H9 (cell line): ENCODE results near the gene TGFBI. TPM values are rescaled to one million over a fixed set of nuclear protein-coding genes. Genes with fewer than 3 reads are reported as not detected.

Experiments used
- DNase-seq: peaks from one replicate; pipeline ENCODE4 v3.0.0-alpha.2; 2017
- H2AFZ ChIP-seq: one replicate; pipeline ENCODE4 v1.6.1; 2013; ENCODE audit warnings: mild to moderate bottlenecking, low read length, control low read depth, moderate library complexity
- H2AK5ac ChIP-seq: 2 replicates; pipeline ENCODE4 v1.6.1; 2013; ENCODE audit warnings: low read length, control low read depth, mixed read lengths; ENCODE audit not compliant: insufficient read length
- H2BK120ac ChIP-seq: one replicate; pipeline ENCODE4 v1.6.1; 2013; ENCODE audit warnings: low read depth, mild to moderate bottlenecking, low read length, control low read depth, inconsistent platforms; ENCODE audit not compliant: poor library complexity, severe bottlenecking
- H2BK12ac ChIP-seq: 2 replicates; pipeline ENCODE4 v1.6.1; 2013; ENCODE audit warnings: low read length, control low read depth, mixed read lengths, low read depth; ENCODE audit not compliant: insufficient read length
- H2BK15ac ChIP-seq: 2 replicates; pipeline ENCODE4 v1.6.1; 2013; ENCODE audit warnings: low read depth, low read length, control low read depth
- H2BK20ac ChIP-seq: one replicate; pipeline ENCODE4 v1.6.1; 2013; ENCODE audit warnings: low read depth, mild to moderate bottlenecking, low read length, control low read depth, inconsistent platforms; ENCODE audit not compliant: poor library complexity, severe bottlenecking
- H2BK5ac ChIP-seq: 2 replicates; pipeline ENCODE4 v1.6.1; 2013; ENCODE audit warnings: low read length, control low read depth, mixed read lengths; ENCODE audit not compliant: insufficient read length
- H3K14ac ChIP-seq: 2 replicates; pipeline ENCODE4 v1.6.1; 2013; ENCODE audit warnings: low read length, control low read depth; ENCODE audit not compliant: insufficient read depth
- H3K18ac ChIP-seq: 2 replicates; pipeline ENCODE4 v1.6.1; 2013; ENCODE audit warnings: low read depth, mild to moderate bottlenecking, mixed read lengths, low read length, control low read depth; ENCODE audit not compliant: insufficient read length
- H3K23ac ChIP-seq: 2 replicates; pipeline ENCODE4 v1.6.1; 2013; ENCODE audit warnings: low read length, control low read depth, mixed read lengths, low read depth; ENCODE audit not compliant: insufficient read length
- H3K23me2 ChIP-seq: 2 replicates; pipeline ENCODE4 v1.6.1; 2013; ENCODE audit warnings: low read depth, mild to moderate bottlenecking, mixed read lengths, low read length, control low read depth; ENCODE audit not compliant: insufficient read length, poor library complexity, severe bottlenecking
- H3K27ac ChIP-seq: 2 replicates; pipeline ENCODE4 v1.5.1; 2013; ENCODE audit warnings: low read length, control low read depth, mixed read lengths, low read depth; ENCODE audit not compliant: insufficient read length
- H3K27me3 ChIP-seq: 2 replicates; pipeline ENCODE4 v1.6.1; 2013; ENCODE audit warnings: low read length, control low read depth, inconsistent platforms; ENCODE audit not compliant: insufficient read depth
- H3K4ac ChIP-seq: 2 replicates; pipeline ENCODE4 v1.6.1; 2013; ENCODE audit warnings: low read depth, mild to moderate bottlenecking, control low read depth, inconsistent platforms, low read length, moderate library complexity
- H3K4me1 ChIP-seq: 2 replicates; pipeline ENCODE4 v1.6.1; 2013; ENCODE audit warnings: low read length, control low read depth, inconsistent platforms; ENCODE audit not compliant: insufficient read depth
- H3K4me2 ChIP-seq: 2 replicates; pipeline ENCODE4 v1.6.1; 2013; ENCODE audit warnings: low read length, control low read depth, mixed read lengths; ENCODE audit not compliant: insufficient read length, insufficient read depth
- H3K56ac ChIP-seq: 2 replicates; pipeline ENCODE4 v1.6.1; 2013; ENCODE audit warnings: low read depth, mild to moderate bottlenecking, mixed read lengths, low read length, control low read depth; ENCODE audit not compliant: insufficient read length
- H3K79me1 ChIP-seq: 2 replicates; pipeline ENCODE4 v1.6.1; 2013; ENCODE audit warnings: low read depth, mild to moderate bottlenecking, moderate library complexity, low read length, control low read depth, inconsistent platforms; ENCODE audit not compliant: insufficient read depth, poor library complexity, severe bottlenecking
- H3K79me2 ChIP-seq: 2 replicates; pipeline ENCODE4 v1.6.1; 2013; ENCODE audit warnings: low read length, control low read depth, inconsistent platforms; ENCODE audit not compliant: insufficient read depth
- H3K9ac ChIP-seq: 2 replicates; pipeline ENCODE4 v1.6.1; 2013; ENCODE audit warnings: low read length, control low read depth, mixed read lengths; ENCODE audit not compliant: insufficient read length; ENCODE audit errors: extremely low read depth
- H3K9me3 ChIP-seq: one replicate; pipeline ENCODE4 v1.6.1; 2013; ENCODE audit warnings: low read depth, low read length, inconsistent platforms; ENCODE audit not compliant: control insufficient read depth
- H3T11ph ChIP-seq: one replicate; pipeline ENCODE4 v1.6.1; 2013; ENCODE audit warnings: mild to moderate bottlenecking, low read length, control low read depth, inconsistent platforms
- H4K20me1 ChIP-seq: one replicate; pipeline ENCODE4 v1.6.1; 2013; ENCODE audit not compliant: control insufficient read depth, insufficient read length, insufficient read depth
- H4K5ac ChIP-seq: 2 replicates; pipeline ENCODE4 v1.6.1; 2013; ENCODE audit warnings: low read depth, mild to moderate bottlenecking, mixed read lengths, low read length, control low read depth; ENCODE audit not compliant: insufficient read length
- H4K8ac ChIP-seq: replicated peaks from 2 replicates; pipeline ENCODE4 v1.6.1; 2013; ENCODE audit warnings: low read length, control low read depth, mixed read lengths, low read depth; ENCODE audit not compliant: insufficient read length
- H4K91ac ChIP-seq: 2 replicates; pipeline ENCODE4 v1.6.1; 2013; ENCODE audit warnings: low read depth, mild to moderate bottlenecking, moderate library complexity, mixed read lengths, low read length, control low read depth; ENCODE audit not compliant: insufficient read length
- H3K27ac Mint-ChIP-seq, 3 experiments: 2 replicates in 2 of 3; 3 replicates in 1 of 3; pipeline ENCODE4 v1.8.0; 2020 to 2021; ENCODE audit warnings: mixed read lengths in 3 of 3, mild to moderate bottlenecking in 1 of 3, moderate library complexity in 1 of 3
- H3K27me3 Mint-ChIP-seq: 2 replicates; pipeline ENCODE4 v1.8.0; 2021; ENCODE audit warnings: low read depth, mild to moderate bottlenecking, moderate library complexity, mixed read lengths
- H3K36me3 Mint-ChIP-seq, 3 experiments: 2 replicates in 2 of 3; 3 replicates in 1 of 3; pipeline ENCODE4 v1.8.0; 2020 to 2021; ENCODE audit warnings: low read depth in 3 of 3, mixed read lengths in 3 of 3; ENCODE audit not compliant: insufficient read depth in 1 of 3
- H3K4me1 Mint-ChIP-seq, 2 experiments: 2 replicates each; pipeline ENCODE4 v1.8.0; 2020; ENCODE audit warnings: mixed read lengths in 2 of 2
- H3K4me3 Mint-ChIP-seq, 2 experiments: 2 replicates in 1 of 2; 3 replicates in 1 of 2; pipeline ENCODE4 v1.8.0; 2020 to 2021; ENCODE audit warnings: mild to moderate bottlenecking in 2 of 2, mixed read lengths in 2 of 2, moderate library complexity in 1 of 2
- H3K9me3 Mint-ChIP-seq, 2 experiments: 2 replicates in 1 of 2; 3 replicates in 1 of 2; pipeline ENCODE4 v1.8.0; 2020; ENCODE audit warnings: mild to moderate bottlenecking in 2 of 2, mixed read lengths in 2 of 2, moderate library complexity in 1 of 2
- CTCF ChIP-seq: fragments of 200-600 bp; sonication (generic); conservative IDR thresholded peaks from 3 replicates; pipeline ENCODE4 v1.8.0; 2021; ENCODE audit warnings: antibody characterized with exemption, mild to moderate bottlenecking
- WGBS: extraction: QIAGEN DNeasy Blood & Tissue Kit; methylation state at CpG from one replicate; pipeline ENCODE4 v1.1.7; 2013; ENCODE audit warnings: missing lambda C conversion rate, low lambda C conversion rate, mixed read lengths; ENCODE audit not compliant: insufficient read length; ENCODE audit errors: extremely low coverage; 5-methylcytosine and 5-hydroxymethylcytosine counted together
- total RNA-seq: library from RNA; stranded (reverse); gene quantifications from 2 replicates; pipeline ENCODE4 v1.2.1, GENCODE V29; 2021

Gene TGFBI
- total RNA-seq, 1 experiment from 2014 or later, result 4.7 TPM

GRCh38 chr5:135988546-135988945 lies 40.2 kb upstream of the TGFBI start:
- no peak overlapping the region for H2BK12ac ChIP-seq
- Mint-ChIP-seq H3K36me3 (no peaks in the 10 kb centered on the region), H3K27ac (no peak overlapping the region), H3K27me3 (peaks cover 8% of the 10 kb centered on the region), H3K4me1 (no peaks in the 10 kb centered on the region), H3K9me3 (no peaks in the 10 kb centered on the region; a peak in 1 of 5 replicates), H3K4me3 (no peak overlapping the region)
- H2BK5ac ChIP-seq, result no peak overlapping the region
- no peak overlapping the region for H3K23ac ChIP-seq
- H3K23me2 ChIP-seq, result no peaks in the 10 kb centered on the region
- no peak overlapping the region for H3K4me2 ChIP-seq
- H4K5ac ChIP-seq, result no peak overlapping the region
- H3K9me3 ChIP-seq, result no peaks in the 10 kb centered on the region
- no peak overlapping the region for H3K4ac ChIP-seq
- no peak overlapping the region for H3T11ph ChIP-seq
- H2AFZ ChIP-seq, result no peak overlapping the region
- H3K18ac ChIP-seq, result no peak overlapping the region
- no peaks in the 10 kb centered on the region for H3K4me1 ChIP-seq
- no peak overlapping the region for H4K91ac ChIP-seq
- no peak overlapping the region for H2BK20ac ChIP-seq
- DNase-seq, result no peak
- no CpG with 5 or more reads among the region's 3 CpGs for WGBS
- no peak overlapping the region for H4K8ac ChIP-seq
- TF ChIP-seq CTCF, result no peak
- H3K14ac ChIP-seq, result no peak overlapping the region
- no peak overlapping the region for H2AK5ac ChIP-seq
- H3K79me1 ChIP-seq, result no peaks in the 10 kb centered on the region
- H3K79me2 ChIP-seq, result no peaks in the 10 kb centered on the region
- no peak overlapping the region for H3K9ac ChIP-seq
- no peaks in the 10 kb centered on the region for H4K20me1 ChIP-seq
- no peak overlapping the region for H3K56ac ChIP-seq
- H3K27ac ChIP-seq, result no peak overlapping the region
- H3K27me3 ChIP-seq, result no peaks in the 10 kb centered on the region
- H2BK15ac ChIP-seq, result no peak overlapping the region
- no peak overlapping the region for H2BK120ac ChIP-seq
